ENCODE data around the gene PTGES. TPM values are rescaled to one million over a fixed set of nuclear protein-coding genes. Genes with fewer than 3 reads are reported as not detected.

The PTGES gene
- total and polyA plus RNA-seq, 2 experiments from 2014 or later: 2.8 to 3.6 TPM

DNA sequence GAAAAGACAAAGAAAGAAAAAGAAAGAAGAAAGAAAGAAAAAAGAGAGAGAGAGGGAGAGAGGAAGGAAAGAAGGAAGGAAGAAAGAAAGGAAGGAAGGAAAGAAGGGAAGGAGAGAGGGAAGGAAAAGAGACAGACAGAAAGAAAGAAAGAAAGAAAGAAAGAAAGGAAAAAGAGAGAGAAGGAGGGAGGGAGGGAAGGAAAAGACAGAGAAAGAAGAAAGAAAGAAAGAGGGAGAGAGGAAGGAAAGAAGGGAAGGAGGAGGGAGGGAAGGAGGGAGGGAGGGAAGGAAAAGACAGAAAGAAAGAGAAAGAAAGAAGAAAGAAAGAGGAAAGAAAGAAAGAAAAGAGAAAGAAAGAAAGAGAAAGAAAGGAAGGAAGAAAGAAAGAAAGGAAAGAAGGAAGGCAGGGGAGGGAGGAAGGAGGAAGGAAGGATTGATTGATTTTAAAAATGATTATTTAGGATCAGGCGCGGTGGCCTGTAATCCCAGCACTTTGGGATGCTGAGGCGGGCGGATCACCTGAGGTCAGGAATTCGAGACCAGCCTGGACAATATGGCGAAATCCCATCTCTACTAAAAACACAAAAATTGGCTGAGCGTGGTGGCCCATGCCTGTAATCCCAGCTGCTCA is 26.8 kb upstream of the PTGES start:
- Histone ChIP-seq H3K36me3 (ENCODE audit: insufficient read depth) (no peaks in the 10 kb centered on the region), H3F3A (replicated peaks; ENCODE audit: low read depth) (no peaks in the 10 kb centered on the region), H4K20me1 (replicated peaks; ENCODE audit: insufficient read depth) (no peaks in the 10 kb centered on the region), H3K4me2 (no peak overlapping the region), H3K4me1 (ENCODE audit: insufficient read depth) (peaks cover 2% of the 10 kb centered on the region; the same call in 1 of the 2 replicates), H2AFZ (peak overlapping the region; percentile 56; the same call in 1 of the 2 replicates), H3K27ac (ENCODE audit: low read depth) (no peak overlapping the region), H3K79me2 (replicated peaks; ENCODE audit: insufficient read depth) (no peaks in the 10 kb centered on the region), H3K27me3 (ENCODE audit: insufficient read depth) (no peaks in the 10 kb centered on the region), H3K4me3 (no peak overlapping the region), H3K9me2 (ENCODE audit: insufficient read depth) (no peaks in the 10 kb centered on the region)
- no peak overlapping the region for H3K4me3 Mint-ChIP-seq
- TF ChIP-seq JUNB (IDR thresholded peaks at IDR 0.05; ENCODE audit: unreplicated experiment) (no peak), CREB1 (CRISPR knock-in tag; IDR thresholded peaks at IDR 0.05; ENCODE audit: low read depth) (no peak), NANOG (IDR thresholded peaks at IDR 0.05; ENCODE audit: borderline replicate concordance) (no peak), STAT1 (IDR thresholded peaks at IDR 0.05; ENCODE audit: unreplicated experiment) (no peak), EZH2phosphoT487 (IDR thresholded peaks at IDR 0.05; ENCODE audit: unreplicated experiment) (no peak), EZH2 (IDR thresholded peaks at IDR 0.05; ENCODE audit: low read depth, unreplicated experiment) (no peak), ZNF114 (CRISPR knock-in tag; IDR thresholded peaks at IDR 0.05) (no peak), ZNF331 (CRISPR knock-in tag; IDR thresholded peaks at IDR 0.05; ENCODE audit: low read depth) (no peak), POLR2AphosphoS5 (IDR thresholded peaks at IDR 0.05; ENCODE audit: low read depth) (no peak)
- TF ChIP-seq, protein P1, sequence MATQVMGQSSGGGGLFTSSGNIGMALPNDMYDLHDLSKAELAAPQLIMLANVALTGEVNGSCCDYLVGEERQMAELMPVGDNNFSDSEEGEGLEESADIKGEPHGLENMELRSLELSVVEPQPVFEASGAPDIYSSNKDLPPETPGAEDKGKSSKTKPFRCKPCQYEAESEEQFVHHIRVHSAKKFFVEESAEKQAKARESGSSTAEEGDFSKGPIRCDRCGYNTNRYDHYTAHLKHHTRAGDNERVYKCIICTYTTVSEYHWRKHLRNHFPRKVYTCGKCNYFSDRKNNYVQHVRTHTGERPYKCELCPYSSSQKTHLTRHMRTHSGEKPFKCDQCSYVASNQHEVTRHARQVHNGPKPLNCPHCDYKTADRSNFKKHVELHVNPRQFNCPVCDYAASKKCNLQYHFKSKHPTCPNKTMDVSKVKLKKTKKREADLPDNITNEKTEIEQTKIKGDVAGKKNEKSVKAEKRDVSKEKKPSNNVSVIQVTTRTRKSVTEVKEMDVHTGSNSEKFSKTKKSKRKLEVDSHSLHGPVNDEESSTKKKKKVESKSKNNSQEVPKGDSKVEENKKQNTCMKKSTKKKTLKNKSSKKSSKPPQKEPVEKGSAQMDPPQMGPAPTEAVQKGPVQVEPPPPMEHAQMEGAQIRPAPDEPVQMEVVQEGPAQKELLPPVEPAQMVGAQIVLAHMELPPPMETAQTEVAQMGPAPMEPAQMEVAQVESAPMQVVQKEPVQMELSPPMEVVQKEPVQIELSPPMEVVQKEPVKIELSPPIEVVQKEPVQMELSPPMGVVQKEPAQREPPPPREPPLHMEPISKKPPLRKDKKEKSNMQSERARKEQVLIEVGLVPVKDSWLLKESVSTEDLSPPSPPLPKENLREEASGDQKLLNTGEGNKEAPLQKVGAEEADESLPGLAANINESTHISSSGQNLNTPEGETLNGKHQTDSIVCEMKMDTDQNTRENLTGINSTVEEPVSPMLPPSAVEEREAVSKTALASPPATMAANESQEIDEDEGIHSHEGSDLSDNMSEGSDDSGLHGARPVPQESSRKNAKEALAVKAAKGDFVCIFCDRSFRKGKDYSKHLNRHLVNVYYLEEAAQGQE (IDR thresholded peaks at IDR 0.05; ENCODE audit: unreplicated experiment): no peak
- TF ChIP-seq, protein P2, sequence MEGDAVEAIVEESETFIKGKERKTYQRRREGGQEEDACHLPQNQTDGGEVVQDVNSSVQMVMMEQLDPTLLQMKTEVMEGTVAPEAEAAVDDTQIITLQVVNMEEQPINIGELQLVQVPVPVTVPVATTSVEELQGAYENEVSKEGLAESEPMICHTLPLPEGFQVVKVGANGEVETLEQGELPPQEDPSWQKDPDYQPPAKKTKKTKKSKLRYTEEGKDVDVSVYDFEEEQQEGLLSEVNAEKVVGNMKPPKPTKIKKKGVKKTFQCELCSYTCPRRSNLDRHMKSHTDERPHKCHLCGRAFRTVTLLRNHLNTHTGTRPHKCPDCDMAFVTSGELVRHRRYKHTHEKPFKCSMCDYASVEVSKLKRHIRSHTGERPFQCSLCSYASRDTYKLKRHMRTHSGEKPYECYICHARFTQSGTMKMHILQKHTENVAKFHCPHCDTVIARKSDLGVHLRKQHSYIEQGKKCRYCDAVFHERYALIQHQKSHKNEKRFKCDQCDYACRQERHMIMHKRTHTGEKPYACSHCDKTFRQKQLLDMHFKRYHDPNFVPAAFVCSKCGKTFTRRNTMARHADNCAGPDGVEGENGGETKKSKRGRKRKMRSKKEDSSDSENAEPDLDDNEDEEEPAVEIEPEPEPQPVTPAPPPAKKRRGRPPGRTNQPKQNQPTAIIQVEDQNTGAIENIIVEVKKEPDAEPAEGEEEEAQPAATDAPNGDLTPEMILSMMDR (conservative IDR thresholded peaks at IDR 0.05; ENCODE audit: low read depth in 2 of 2): no peak
- TF ChIP-seq, protein P3, sequence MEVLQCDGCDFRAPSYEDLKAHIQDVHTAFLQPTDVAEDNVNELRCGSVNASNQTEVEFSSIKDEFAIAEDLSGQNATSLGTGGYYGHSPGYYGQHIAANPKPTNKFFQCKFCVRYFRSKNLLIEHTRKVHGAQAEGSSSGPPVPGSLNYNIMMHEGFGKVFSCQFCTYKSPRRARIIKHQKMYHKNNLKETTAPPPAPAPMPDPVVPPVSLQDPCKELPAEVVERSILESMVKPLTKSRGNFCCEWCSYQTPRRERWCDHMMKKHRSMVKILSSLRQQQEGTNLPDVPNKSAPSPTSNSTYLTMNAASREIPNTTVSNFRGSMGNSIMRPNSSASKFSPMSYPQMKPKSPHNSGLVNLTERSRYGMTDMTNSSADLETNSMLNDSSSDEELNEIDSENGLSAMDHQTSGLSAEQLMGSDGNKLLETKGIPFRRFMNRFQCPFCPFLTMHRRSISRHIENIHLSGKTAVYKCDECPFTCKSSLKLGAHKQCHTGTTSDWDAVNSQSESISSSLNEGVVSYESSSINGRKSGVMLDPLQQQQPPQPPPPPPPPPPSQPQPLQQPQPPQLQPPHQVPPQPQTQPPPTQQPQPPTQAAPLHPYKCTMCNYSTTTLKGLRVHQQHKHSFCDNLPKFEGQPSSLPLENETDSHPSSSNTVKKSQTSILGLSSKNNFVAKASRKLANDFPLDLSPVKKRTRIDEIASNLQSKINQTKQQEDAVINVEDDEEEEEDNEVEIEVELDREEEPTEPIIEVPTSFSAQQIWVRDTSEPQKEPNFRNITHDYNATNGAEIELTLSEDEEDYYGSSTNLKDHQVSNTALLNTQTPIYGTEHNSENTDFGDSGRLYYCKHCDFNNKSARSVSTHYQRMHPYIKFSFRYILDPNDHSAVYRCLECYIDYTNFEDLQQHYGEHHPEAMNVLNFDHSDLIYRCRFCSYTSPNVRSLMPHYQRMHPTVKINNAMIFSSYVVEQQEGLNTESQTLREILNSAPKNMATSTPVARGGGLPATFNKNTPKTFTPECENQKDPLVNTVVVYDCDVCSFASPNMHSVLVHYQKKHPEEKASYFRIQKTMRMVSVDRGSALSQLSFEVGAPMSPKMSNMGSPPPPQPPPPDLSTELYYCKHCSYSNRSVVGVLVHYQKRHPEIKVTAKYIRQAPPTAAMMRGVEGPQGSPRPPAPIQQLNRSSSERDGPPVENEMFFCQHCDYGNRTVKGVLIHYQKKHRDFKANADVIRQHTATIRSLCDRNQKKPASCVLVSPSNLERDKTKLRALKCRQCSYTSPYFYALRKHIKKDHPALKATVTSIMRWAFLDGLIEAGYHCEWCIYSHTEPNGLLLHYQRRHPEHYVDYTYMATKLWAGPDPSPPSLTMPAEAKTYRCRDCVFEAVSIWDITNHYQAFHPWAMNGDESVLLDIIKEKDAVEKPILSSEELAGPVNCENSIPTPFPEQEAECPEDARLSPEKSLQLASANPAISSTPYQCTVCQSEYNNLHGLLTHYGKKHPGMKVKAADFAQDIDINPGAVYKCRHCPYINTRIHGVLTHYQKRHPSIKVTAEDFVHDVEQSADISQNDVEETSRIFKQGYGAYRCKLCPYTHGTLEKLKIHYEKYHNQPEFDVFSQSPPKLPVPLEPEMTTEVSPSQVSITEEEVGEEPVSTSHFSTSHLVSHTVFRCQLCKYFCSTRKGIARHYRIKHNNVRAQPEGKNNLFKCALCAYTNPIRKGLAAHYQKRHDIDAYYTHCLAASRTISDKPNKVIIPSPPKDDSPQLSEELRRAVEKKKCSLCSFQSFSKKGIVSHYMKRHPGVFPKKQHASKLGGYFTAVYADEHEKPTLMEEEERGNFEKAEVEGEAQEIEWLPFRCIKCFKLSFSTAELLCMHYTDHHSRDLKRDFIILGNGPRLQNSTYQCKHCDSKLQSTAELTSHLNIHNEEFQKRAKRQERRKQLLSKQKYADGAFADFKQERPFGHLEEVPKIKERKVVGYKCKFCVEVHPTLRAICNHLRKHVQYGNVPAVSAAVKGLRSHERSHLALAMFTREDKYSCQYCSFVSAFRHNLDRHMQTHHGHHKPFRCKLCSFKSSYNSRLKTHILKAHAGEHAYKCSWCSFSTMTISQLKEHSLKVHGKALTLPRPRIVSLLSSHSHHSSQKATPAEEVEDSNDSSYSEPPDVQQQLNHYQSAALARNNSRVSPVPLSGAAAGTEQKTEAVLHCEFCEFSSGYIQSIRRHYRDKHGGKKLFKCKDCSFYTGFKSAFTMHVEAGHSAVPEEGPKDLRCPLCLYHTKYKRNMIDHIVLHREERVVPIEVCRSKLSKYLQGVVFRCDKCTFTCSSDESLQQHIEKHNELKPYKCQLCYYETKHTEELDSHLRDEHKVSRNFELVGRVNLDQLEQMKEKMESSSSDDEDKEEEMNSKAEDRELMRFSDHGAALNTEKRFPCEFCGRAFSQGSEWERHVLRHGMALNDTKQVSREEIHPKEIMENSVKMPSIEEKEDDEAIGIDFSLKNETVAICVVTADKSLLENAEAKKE (CRISPR knock-in tag; IDR thresholded peaks at IDR 0.05): no peak
- TF ChIP-seq, protein P4, sequence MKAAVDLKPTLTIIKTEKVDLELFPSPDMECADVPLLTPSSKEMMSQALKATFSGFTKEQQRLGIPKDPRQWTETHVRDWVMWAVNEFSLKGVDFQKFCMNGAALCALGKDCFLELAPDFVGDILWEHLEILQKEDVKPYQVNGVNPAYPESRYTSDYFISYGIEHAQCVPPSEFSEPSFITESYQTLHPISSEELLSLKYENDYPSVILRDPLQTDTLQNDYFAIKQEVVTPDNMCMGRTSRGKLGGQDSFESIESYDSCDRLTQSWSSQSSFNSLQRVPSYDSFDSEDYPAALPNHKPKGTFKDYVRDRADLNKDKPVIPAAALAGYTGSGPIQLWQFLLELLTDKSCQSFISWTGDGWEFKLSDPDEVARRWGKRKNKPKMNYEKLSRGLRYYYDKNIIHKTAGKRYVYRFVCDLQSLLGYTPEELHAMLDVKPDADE (IDR thresholded peaks at IDR 0.05): no peak
- peaks cover 6% of the 10 kb centered on the region for H3K4me1 Mint-ChIP-seq
- H3K27me3 Mint-ChIP-seq (ENCODE audit: insufficient read depth, low read depth, poor library complexity): peaks cover 12% of the 10 kb centered on the region
- ATAC-seq (no peak), DNase-seq (ENCODE audit: low spot score) (no peak)
- no peak overlapping the region for H3K27ac Mint-ChIP-seq
- H3K9me3 Mint-ChIP-seq: no peaks in the 10 kb centered on the region; the same call in 2 of the 3 replicates
- no peaks in the 10 kb centered on the region for H3K36me3 Mint-ChIP-seq (ENCODE audit: low read depth)

All from GM23338 (cell line).